Panc1 (cell line): ENCODE data around the gene GPR61. TPM values are rescaled to one million over a fixed set of nuclear protein-coding genes. Genes with fewer than 3 reads are reported as not detected.

Source experiments
- ATAC-seq: fragments of 200-7000 bp; cut with Tn5 transposase; 2 replicates; pipeline ENCODE4 v1.9.1; 2020; ENCODE audit warnings: mild to moderate bottlenecking, moderate library complexity
- BruUV-seq: library from RNA; stranded (reverse); fragments of 400-500 nt; replicated peaks from 2 replicates; lab custom pipeline; 2021; lab: Mats Ljungman, UMichigan
- CTCF ChIA-PET: fragments of 300-600 bp; sonication (Branson Sonifier 250); formaldehyde crosslinking; loops from one replicate; lab custom pipeline; 2022; ENCODE audit warnings: antibody characterized with exemption; lab: Charles Lee
- POLR2A ChIA-PET: fragments of 300-600 bp; sonication (Branson Sonifier 250); formaldehyde crosslinking; loops from one replicate; lab custom pipeline; 2022; ENCODE audit warnings: antibody characterized with exemption; lab: Charles Lee
- DNase-seq: peaks from one replicate; pipeline ENCODE4 v3.0.0-alpha.2; 2010; ENCODE audit warnings: low read depth, low spot score
- H3K27ac ChIP-seq: 2 replicates; pipeline ENCODE4 v1.5.1; 2011; ENCODE audit warnings: mild to moderate bottlenecking, low read length, inconsistent platforms
- H3K27me3 ChIP-seq: fragments of 200-500 bp; sonication (Bioruptor generic); 2 replicates; pipeline ENCODE4 v1.6.0; 2014; ENCODE audit warnings: low read length, inconsistent platforms; ENCODE audit not compliant: control insufficient read depth, insufficient read depth
- H3K36me3 ChIP-seq: fragments of 200-500 bp; sonication (Bioruptor generic); 2 replicates; pipeline ENCODE4 v1.5.1; 2014; ENCODE audit warnings: inconsistent platforms, mild to moderate bottlenecking, low read length, moderate library complexity; ENCODE audit not compliant: control insufficient read depth, insufficient read depth
- H3K4me1 ChIP-seq: 2 replicates; pipeline ENCODE4 v1.5.1; 2011; ENCODE audit warnings: inconsistent platforms, mild to moderate bottlenecking, low read length, moderate library complexity; ENCODE audit not compliant: control insufficient read depth, insufficient read depth
- H3K4me3 ChIP-seq, 2 experiments: 2 replicates each; pipeline ENCODE4 v1.5.1; 2011 to 2012; ENCODE audit warnings: low read depth in 2 of 2, low read length in 2 of 2, mild to moderate bottlenecking in 2 of 2, inconsistent platforms in 1 of 2, moderate library complexity in 1 of 2
- H3K9me3 ChIP-seq: fragments of 200-500 bp; sonication (Bioruptor generic); 2 replicates; pipeline ENCODE4 v1.5.1; 2014; ENCODE audit warnings: low read depth, mild to moderate bottlenecking, inconsistent platforms, low read length, moderate library complexity; ENCODE audit not compliant: control insufficient read depth, insufficient read depth
- POLR2AphosphoS5 ChIP-seq: IDR thresholded peaks from 2 replicates; pipeline ENCODE4 v1.6.1; 2012; ENCODE audit warnings: mild to moderate bottlenecking, low read depth, low read length, moderate library complexity
- SIN3A ChIP-seq: IDR thresholded peaks from 2 replicates; pipeline ENCODE4 v1.6.1; 2012; ENCODE audit warnings: low read depth, mild to moderate bottlenecking, low read length, moderate library complexity, borderline replicate concordance; ENCODE audit not compliant: insufficient read depth
- TCF7L2 ChIP-seq: IDR thresholded peaks from 2 replicates; pipeline ENCODE4 v1.6.1; 2011; ENCODE audit warnings: mild to moderate bottlenecking, low read depth, low read length, inconsistent platforms
- in situ Hi-C: cut with HindIII; loops from 2 replicates; pipeline ENCODE4 v1.10.0; 2016; ENCODE audit warnings: low sequenced_read_pairs, low pct_unique_long_range_greater_than_20kb
- intact Hi-C: fragments of 100-400 bp; cut with micrococcal nuclease; formaldehyde crosslinking; loops from one replicate; pipeline ENCODE4 v1.10.0; 2022; ENCODE audit not compliant: unreplicated experiment
- total RNA-seq: library from RNA; stranded (reverse); gene quantifications from one replicate; pipeline ENCODE4 v1.2.1, GENCODE V29; 2021; ENCODE audit not compliant: unreplicated experiment
- TF ChIP-seq, protein P1 (sequence below): fragments of 450-650 bp; IDR thresholded peaks from 2 replicates; pipeline ENCODE4 v1.5.1; 2017; ENCODE audit warnings: mild to moderate bottlenecking
- TF ChIP-seq, protein P2 (sequence below), 2 experiments: IDR thresholded peaks; 2 replicates each; pipeline ENCODE4 v1.6.1; 2011 to 2012; ENCODE audit warnings: low read depth in 2 of 2, control low read depth in 1 of 2, low read length in 1 of 2, mild to moderate bottlenecking in 1 of 2, moderate library complexity in 1 of 2; ENCODE audit not compliant: insufficient read depth in 1 of 2

GPR61 gene
- total RNA-seq, 1 experiment from 2014 or later, result not detected

DNA sequence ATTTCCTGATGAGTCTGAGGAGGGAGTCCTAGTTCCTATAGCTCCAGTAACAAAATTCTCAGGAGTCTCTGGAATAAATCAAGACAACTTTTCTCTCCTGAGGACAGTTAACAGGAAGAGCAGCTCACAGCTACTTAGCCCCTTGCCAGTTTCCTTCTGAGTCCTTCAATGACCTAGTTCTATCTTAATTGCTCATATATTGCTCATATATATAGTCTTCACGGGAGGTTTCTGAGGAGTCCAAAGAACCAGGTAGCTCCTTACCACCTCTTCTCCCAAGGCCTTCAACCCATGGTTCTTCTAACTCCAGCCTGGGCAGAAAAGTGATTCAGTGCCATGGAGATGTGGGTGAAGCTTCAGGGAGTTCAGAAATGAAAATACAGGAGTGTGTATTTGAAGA is 34.7 kb upstream of the GPR61 start:
- no peaks in the 10 kb centered on the region for H3K4me1 ChIP-seq
- ChIA-PET POLR2A (interaction anchor here (0.6 to 0.7 kb wide), 2 partner anchors 11 to 12 kb away, joined by 4 read pairs; no protein-coding TSS in a partner anchor), CTCF (no interaction called here)
- BruUV-seq, result no TSS peak
- no peak for ATAC-seq
- H3K9me3 ChIP-seq, result no peaks in the 10 kb centered on the region
- no peaks in the 10 kb centered on the region for H3K36me3 ChIP-seq
- H3K27ac ChIP-seq, result no peak overlapping the region
- no peak overlapping the region for H3K4me3 ChIP-seq
- DNase-seq, result no peak
- in situ Hi-C loops, result no loop called here
- intact Hi-C loops, result no loop called here
- H3K27me3 ChIP-seq, result no peaks in the 10 kb centered on the region
- TF ChIP-seq TCF7L2 (no peak), POLR2AphosphoS5 (no peak), SIN3A (no peak)
- TF ChIP-seq, protein P1, sequence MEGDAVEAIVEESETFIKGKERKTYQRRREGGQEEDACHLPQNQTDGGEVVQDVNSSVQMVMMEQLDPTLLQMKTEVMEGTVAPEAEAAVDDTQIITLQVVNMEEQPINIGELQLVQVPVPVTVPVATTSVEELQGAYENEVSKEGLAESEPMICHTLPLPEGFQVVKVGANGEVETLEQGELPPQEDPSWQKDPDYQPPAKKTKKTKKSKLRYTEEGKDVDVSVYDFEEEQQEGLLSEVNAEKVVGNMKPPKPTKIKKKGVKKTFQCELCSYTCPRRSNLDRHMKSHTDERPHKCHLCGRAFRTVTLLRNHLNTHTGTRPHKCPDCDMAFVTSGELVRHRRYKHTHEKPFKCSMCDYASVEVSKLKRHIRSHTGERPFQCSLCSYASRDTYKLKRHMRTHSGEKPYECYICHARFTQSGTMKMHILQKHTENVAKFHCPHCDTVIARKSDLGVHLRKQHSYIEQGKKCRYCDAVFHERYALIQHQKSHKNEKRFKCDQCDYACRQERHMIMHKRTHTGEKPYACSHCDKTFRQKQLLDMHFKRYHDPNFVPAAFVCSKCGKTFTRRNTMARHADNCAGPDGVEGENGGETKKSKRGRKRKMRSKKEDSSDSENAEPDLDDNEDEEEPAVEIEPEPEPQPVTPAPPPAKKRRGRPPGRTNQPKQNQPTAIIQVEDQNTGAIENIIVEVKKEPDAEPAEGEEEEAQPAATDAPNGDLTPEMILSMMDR, result no peak
- TF ChIP-seq, protein P2, sequence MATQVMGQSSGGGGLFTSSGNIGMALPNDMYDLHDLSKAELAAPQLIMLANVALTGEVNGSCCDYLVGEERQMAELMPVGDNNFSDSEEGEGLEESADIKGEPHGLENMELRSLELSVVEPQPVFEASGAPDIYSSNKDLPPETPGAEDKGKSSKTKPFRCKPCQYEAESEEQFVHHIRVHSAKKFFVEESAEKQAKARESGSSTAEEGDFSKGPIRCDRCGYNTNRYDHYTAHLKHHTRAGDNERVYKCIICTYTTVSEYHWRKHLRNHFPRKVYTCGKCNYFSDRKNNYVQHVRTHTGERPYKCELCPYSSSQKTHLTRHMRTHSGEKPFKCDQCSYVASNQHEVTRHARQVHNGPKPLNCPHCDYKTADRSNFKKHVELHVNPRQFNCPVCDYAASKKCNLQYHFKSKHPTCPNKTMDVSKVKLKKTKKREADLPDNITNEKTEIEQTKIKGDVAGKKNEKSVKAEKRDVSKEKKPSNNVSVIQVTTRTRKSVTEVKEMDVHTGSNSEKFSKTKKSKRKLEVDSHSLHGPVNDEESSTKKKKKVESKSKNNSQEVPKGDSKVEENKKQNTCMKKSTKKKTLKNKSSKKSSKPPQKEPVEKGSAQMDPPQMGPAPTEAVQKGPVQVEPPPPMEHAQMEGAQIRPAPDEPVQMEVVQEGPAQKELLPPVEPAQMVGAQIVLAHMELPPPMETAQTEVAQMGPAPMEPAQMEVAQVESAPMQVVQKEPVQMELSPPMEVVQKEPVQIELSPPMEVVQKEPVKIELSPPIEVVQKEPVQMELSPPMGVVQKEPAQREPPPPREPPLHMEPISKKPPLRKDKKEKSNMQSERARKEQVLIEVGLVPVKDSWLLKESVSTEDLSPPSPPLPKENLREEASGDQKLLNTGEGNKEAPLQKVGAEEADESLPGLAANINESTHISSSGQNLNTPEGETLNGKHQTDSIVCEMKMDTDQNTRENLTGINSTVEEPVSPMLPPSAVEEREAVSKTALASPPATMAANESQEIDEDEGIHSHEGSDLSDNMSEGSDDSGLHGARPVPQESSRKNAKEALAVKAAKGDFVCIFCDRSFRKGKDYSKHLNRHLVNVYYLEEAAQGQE (IDR thresholded peaks at IDR 0.05; ENCODE audit: insufficient read depth in 1 of 2, low read depth in 2 of 2, low read length in 1 of 2), result no peak

DNA sequence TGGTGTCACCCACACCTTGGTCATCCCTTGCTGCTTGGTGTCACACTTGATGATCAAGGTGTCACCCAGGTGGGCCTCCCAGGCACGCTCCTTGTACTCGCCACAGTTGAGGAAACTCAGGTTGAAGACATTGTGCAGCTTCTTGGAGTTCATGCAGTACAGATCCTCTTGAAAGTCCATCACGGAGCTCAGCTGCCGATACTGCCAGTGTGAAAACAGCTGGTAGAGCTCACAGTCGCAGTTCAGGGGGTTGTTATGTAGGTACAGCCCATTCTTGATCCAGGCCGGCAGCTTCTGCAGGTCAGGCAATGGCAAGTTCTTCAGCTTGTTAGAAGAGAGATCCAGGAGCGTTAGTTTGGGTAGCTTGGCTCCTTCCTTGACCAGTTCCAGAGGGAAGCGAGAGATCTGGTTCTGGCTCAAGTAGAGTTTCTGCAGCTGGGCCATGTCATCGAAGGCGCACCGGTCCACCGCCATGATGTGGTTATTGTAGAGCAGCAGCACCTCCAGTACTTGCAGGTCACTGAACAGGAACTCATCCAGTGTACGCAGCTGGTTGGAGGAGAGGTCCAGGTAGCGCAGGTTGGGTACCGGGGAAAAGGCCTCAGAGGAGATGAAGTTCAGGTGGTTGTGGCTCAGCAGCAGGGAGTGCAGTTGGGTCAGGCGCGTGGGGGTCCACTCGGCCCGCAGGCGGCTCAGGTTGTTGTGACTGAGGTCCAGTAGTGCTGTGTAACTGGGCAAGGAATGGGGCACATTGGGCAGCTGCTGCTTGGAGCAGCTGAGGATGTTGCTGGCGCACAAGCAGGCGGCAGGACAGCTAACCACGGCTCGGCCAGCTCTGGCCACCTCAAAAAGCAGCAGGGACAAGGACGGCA is 31.4 kb upstream of the GPR61 start:
- no peaks in the 10 kb centered on the region for H3K27me3 ChIP-seq
- in situ Hi-C loops (no loop called here), intact Hi-C loops (no loop called here)
- no peaks in the 10 kb centered on the region for H3K9me3 ChIP-seq
- no peak overlapping the region for H3K27ac ChIP-seq
- H3K4me3 ChIP-seq, result no peak overlapping the region
- ChIA-PET POLR2A (no interaction called here), CTCF (no interaction called here)
- H3K4me1 ChIP-seq, result no peaks in the 10 kb centered on the region
- TF ChIP-seq TCF7L2 (no peak), SIN3A (no peak), POLR2AphosphoS5 (no peak)
- TF ChIP-seq, protein P1, result no peak
- TF ChIP-seq, protein P2 (IDR thresholded peaks at IDR 0.05; ENCODE audit: insufficient read depth in 1 of 2, low read depth in 2 of 2, low read length in 1 of 2), result no peak
- no peaks in the 10 kb centered on the region for H3K36me3 ChIP-seq
- DNase-seq, result no peak
- no peak for ATAC-seq
- BruUV-seq, result no TSS peak
